ENCODE results near the gene HHATL.

GRCh38 chr3:42690766-42691680 lies 11.6 kb downstream of the HHATL start:
- TF ChIP-seq CTCF (IDR thresholded peaks at IDR 0.05; ENCODE audit: low read length) (no peak), EZH2 (IDR thresholded peaks at IDR 0.05; ENCODE audit: borderline replicate concordance, low read length) (no peak)
